HG02763 (cell line): ENCODE data around the gene CYP26A1.

ENCODE experiments used
- ATAC-seq: cut with Tn5 transposase; IDR thresholded peaks from one replicate; pipeline ENCODE4 v1.9.1; 2021; ENCODE audit warnings: mild to moderate bottlenecking, moderate library complexity; ENCODE audit not compliant: unreplicated experiment

CYP26A1 gene, protein sequence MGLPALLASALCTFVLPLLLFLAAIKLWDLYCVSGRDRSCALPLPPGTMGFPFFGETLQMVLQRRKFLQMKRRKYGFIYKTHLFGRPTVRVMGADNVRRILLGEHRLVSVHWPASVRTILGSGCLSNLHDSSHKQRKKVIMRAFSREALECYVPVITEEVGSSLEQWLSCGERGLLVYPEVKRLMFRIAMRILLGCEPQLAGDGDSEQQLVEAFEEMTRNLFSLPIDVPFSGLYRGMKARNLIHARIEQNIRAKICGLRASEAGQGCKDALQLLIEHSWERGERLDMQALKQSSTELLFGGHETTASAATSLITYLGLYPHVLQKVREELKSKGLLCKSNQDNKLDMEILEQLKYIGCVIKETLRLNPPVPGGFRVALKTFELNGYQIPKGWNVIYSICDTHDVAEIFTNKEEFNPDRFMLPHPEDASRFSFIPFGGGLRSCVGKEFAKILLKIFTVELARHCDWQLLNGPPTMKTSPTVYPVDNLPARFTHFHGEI

DNA sequence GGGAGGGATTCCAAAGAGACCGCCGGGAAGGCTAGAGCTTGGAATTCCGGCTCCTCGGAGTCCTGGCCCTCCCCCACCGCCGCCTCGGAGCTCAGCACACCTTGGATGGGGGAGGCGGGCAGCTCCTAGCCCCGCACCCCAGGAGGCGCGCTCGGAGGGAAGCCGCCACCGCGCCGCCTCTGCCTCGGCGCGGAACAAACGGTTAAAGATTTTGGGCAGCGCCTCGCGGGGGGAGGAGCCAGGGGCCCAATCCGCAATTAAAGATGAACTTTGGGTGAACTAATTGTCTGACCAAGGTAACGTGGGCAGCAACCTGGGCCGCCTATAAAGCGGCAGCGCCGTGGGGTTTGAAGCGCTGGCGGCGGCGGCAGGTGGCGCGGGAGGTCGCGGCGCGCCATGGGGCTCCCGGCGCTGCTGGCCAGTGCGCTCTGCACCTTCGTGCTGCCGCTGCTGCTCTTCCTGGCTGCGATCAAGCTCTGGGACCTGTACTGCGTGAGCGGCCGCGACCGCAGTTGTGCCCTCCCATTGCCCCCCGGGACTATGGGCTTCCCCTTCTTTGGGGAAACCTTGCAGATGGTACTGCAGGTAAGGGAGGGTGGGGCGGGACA, at the start of gene CYP26A1:
CYP26A1 (plus strand) TSS at position 355 of the 608 bp plus-strand sequence; CDS start at position 397, 42 bp downstream.
- ATAC-seq: no peak

DNA sequence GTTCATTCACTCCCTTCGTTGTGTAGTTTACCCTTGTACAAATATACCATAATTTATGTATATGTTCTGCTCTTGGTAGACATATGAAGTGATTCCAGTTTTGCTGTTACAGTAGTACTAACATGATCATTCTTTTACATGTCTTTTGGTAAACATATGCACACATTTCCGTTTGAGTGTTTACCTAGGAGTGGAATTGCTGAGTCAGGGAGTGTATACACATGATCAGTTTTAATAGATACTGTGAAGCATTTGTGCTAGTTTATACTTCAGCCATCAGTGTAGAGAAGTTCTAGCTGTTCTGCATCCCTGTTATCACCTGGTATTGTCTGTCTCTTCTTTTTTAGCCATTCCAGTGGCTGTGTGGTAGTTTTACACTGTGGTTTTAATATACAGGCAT, 47.6 kb upstream of the CYP26A1 start:
- no peak for ATAC-seq

DNA sequence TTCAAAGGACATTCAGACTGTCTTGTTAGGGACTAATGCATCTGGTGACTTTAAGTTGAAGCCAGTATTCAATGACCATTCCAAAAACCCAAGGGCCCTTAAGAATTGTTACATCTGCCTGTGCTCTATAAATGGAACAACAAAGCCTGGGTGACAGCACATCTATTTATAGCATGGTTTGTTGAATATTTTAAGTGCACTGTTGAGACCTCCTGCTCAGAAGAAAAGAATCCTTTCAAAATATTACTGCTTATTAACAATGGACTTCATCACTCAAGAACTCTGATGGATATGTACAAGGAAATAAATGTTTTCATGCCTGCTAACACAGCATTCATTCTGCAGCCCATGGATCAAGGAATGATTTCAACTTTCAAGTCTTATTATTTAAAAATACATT, 46.2 kb upstream of the CYP26A1 start:
- no peak for ATAC-seq

DNA sequence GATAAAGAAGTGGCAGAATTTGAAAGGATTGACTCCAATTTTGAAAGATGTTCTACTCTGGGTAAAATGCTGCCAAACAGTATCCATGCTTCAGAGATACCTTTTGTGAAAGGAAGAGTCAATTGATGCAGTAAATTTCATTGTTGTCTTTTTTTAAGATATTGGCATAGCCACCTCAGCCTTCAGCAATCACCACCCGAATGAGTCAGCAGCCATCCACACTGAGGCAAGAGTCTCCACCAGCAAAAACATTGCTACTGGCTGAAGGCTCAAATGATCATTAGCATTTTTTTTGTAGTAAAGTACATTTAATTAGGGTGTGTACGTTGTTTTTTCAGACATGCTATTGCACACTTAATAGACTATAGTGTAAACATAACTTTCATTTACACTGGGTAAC, 44.8 kb upstream of the CYP26A1 start:
- no peak for ATAC-seq

DNA sequence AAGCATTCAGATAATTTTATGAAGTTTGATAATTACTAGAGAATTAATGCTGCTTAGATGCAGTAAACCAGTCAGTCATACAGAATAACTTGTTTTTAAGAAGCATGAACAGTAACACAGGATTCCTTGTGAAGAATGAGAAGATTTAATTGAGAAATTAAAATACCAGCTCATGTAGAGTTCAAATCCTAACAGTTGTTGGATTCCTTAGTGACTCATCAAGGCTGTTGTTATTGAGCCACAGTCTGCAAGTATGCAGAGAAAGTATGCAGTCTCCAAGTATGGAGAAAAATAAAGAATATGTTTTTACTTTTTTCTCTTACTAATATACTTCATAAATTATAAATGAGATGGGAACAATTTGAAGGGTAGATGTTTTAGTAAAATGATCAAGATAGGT, 43.3 kb upstream of the CYP26A1 start:
- no peak for ATAC-seq

DNA sequence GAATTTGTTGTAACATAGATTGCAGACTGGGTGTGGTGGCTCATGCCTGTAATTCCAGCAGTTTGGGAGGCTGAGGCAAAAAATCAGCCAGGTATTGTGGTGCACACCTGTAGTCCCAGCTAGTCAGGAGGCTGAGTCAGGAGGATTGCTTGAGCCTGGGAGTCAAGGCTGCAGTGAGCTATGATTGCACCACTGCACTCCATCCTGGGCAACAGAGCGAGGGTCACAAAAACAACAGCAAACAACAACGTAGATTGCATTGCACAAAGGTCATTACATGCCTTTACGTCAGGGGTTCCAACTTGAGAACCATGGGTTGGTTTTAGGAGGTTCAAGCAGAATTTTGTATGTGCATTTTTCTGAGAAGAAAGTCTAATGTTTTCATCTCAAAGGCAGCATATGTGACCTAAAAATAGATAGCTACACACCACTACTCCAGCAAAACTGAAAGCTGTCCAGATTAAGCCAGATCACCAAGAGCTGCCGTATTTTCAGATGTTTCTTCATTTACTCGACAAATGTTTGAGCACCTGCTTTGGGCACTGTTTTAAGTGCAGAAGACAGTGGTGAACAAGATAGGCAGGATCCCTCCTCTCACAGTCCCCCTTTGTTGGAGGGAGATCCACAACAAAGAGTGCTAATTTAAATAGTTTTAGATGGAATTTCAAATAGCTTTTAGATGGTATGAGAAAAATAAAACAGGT, 41.4 kb upstream of the CYP26A1 start:
- no peak for ATAC-seq

DNA sequence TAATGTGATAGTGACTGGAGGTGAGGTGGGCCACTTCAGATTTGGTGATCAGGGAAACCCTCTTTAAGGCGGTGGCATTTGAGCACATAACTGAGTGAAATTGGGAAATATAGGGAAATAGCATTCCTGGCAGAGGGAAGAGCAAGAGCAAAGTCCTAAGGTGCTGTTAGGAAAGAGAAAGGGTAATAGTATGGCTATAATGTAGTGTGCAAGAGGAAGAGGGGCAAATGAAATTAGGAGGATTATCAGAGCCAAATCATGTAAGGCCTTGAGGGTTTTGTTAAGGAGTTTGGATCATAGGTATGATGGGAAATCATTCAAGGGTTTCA, 40.9 kb upstream of the CYP26A1 start:
- no peak for ATAC-seq

DNA sequence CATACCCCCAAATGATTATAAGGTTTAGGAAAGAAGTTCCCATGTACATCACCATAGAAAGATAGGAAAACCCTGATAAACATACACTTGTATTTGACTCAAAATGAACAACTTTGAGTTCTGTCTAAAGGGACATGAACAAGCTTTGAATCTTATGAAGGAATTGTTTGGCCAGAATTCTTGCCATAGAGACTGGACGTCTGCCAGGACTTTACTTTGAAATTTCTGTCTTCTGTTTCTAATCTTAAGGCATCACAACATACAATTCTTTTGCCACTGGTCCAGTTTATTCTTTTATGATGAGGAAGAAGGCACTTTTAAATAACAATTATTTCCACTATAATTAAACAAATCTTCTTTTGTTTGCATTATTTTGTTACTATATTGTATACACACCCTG, 39.3 kb upstream of the CYP26A1 start:
- no peak for ATAC-seq

DNA sequence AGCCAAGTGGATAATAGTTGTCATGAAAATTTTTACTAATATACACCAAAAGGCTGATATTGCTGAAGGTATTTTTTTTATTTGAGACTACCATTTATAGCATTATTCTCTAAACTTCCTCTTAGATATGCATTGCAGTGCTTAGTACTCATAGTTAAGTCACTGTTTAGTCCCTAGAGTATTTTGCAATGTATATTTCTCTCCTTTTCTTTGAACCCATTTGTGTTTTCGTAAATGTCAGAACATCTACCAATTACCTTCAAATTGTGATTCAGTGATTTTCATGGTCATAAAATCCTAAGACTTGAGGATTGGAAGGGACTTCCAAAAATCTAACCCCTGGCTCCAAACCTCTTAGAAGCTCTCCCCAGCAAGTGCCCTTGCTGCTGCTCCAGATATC, 34.6 kb upstream of the CYP26A1 start:
- ATAC-seq: no peak

DNA sequence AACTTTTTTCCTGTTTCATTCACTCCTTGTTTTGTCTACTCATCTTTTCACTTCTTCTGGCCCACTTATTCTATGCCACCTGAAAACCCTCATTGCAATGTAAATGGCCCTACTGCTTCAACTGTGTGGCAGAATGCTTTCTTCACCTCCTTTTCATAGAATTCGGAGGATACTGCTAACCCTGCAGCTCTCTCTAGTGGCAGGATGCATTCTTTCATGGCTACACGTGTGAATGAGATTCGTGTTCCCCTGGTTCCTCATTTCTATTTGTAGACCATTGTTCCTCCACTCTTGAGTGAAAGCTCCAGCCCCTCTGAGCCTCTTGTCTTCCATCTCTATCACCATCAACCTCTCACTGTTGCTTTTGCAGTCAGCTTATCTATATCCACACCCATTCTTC, 34.0 kb upstream of the CYP26A1 start:
- no peak for ATAC-seq

DNA sequence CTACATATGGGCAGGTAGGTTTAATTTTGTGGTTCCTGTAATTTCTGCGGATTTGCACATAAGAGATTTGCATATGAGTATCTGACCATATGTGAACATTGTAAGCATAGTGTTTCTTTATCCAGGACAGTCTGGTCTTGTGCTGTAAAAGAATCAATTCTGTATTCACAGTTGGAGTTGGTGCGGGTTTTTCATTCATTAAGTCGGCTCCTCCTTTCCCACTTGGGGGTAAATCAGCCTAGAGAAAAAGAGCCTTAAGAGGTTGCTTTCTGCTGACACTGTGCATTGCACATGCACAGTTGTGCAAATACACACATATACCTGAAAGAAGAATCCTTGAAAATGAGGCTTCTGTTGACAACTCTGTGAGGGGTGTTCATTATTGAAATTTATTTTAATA, 19.2 kb upstream of the CYP26A1 start:
- ATAC-seq: no peak

DNA sequence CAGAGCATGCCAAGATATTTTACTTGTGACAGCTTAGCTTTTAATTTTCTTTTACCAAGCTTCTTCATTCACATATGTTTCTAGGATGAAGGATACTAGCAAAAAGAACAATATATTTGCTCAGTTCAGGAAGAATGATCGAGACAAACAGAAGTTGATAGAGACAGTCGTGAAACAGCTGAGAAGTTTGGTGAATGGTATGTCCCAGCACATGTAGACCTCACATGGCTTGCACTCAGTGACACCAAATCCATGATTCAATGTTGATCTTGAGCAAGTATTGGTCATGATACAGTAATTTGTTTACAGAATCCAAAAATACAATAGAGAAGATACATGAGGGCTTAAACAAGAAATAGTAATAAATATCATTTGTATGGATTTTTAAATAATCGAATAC, 15.6 kb upstream of the CYP26A1 start:
- ATAC-seq: no peak

DNA sequence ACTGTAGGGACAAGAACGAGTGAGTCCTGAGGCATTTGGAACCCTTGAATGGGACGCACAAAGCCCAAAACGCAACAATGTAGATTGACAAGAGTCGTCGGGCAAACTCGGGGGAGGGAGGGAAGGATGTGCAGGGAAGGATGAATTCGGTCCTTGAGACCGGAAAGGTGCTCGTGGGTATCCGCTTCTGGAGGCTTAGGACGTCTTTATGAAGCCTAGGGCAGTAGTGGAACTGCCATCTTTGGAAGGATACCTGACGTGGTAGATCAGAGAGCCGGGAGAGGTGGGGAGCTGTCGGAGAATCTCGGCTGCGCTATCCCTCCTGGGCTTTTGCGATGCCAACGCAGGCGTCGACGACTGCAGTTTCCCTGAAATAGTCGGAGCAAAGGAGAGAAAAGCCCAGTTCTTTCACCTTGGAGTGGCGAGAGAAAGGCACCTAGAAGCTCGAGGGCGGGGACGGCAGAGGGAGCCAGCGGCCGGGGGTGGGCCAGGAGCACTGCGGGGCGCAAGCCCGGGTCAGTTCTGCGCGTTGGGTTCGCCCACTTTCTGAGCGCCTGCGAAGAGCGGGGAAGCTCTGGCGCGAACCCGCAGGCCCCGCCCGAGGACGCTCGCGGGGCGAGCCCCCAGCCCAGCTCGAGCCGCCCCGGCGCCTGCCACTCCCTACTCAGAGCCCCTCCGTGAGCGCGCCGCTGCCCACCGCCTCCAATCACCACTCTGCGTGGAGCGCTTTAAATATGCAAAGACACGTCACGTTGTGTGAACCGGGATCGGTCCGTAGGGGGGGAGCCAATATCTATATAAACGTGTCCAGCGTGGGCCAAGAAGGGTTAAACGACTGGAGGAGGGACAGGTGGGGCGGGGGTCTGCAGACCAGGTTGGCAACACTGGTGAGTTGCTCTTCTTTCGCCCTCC, 13.5 kb upstream of the CYP26A1 start, which contains the start of gene CYP26C1:
CYP26C1 (plus strand) TSS at position 824 of the 912 bp plus-strand sequence. CDS start 466 bp downstream, outside the sequence.
- no peak for ATAC-seq

DNA sequence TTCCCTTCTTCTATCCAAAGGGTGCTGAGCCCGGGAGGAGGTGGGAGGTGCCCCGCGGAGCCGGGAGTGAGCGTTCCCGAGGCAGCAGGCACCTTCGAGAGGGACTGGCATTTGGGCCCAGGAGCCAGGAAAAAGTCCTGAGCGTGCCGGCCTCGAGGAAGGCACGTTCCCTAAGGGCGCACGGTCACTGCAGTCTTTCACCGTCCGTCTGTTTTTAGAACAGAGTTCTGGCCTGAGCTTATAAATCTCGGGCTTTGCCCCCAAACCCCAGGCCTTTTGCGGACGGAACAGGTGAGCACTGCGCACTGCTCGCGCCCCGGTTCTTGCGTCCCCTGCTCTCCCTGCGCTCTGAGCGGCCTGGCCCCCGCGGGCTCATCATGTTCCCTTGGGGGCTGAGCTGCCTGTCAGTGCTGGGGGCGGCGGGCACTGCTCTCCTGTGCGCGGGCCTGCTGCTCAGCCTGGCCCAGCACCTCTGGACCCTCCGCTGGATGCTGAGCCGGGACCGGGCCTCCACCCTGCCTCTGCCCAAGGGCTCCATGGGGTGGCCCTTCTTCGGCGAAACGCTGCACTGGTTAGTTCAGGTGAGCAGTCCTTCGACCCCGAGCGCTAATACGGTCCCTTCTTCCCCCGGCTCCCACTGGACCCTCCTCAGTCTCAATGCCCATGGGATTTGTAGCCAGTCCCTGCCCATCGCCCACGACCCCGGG, 12.7 kb upstream of the CYP26A1 start:
- no peak for ATAC-seq

DNA sequence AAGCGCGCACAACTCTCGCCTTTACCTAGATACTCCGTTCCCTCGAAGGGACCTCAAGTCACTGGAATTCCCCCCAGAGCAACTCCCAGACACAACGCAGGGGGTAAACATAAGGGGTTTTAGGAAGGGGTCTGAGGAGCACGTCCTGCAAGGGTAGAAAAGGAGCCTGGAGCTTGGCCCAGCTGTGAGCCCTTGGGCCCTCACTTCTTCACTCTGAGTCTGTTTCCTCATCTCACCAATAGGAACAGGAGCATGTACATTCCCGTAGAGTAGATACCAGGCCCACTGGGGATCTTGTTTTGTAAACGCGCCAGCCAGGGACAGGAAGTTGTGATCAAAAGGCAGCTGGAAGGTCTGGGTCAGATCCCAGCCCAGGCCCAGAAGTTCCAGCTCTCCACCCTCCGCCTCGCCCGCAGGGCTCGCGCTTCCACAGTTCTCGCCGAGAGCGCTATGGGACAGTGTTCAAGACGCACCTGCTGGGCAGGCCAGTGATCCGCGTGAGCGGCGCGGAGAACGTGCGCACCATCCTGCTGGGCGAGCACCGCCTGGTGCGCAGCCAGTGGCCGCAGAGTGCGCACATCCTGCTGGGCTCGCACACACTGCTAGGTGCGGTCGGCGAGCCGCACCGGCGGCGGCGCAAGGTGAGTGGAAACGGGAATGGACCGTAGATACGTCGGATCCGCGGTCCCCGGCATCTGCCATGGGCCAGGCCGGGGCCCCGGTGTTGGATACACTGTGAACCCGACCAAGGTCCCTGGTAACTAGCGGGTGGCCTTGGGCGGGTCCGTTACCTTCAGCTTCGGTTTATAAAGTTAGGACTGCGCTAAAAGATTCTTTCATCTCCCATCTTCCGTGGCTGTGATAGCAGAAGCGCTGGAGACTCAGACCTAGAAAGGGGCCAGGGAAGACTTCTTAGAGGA, 11.8 kb upstream of the CYP26A1 start:
- ATAC-seq: no peak

DNA sequence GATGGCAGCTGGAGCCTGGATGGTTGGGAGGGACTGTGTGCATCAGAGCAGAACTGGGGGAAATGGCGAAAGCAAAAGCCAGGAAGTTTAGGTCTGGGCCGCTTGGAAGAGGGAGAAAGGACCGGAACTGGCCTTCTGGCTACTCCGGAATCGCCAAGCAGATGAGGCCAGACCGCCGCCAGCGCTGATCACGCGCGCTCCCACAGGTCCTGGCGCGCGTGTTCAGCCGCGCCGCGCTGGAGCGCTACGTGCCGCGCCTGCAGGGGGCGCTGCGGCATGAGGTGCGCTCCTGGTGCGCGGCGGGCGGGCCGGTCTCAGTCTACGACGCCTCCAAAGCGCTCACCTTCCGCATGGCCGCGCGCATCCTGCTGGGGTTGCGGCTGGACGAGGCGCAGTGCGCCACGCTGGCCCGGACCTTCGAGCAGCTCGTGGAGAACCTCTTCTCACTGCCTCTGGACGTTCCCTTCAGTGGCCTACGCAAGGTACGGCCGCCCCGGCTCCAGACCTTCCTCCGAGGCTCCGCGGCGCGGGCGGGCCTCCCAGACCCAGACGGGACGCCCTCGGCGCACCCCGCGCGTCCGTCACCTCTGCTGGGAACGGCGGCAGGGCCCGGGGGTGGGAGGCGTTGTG, 11.1 kb upstream of the CYP26A1 start:
- ATAC-seq: no peak

DNA sequence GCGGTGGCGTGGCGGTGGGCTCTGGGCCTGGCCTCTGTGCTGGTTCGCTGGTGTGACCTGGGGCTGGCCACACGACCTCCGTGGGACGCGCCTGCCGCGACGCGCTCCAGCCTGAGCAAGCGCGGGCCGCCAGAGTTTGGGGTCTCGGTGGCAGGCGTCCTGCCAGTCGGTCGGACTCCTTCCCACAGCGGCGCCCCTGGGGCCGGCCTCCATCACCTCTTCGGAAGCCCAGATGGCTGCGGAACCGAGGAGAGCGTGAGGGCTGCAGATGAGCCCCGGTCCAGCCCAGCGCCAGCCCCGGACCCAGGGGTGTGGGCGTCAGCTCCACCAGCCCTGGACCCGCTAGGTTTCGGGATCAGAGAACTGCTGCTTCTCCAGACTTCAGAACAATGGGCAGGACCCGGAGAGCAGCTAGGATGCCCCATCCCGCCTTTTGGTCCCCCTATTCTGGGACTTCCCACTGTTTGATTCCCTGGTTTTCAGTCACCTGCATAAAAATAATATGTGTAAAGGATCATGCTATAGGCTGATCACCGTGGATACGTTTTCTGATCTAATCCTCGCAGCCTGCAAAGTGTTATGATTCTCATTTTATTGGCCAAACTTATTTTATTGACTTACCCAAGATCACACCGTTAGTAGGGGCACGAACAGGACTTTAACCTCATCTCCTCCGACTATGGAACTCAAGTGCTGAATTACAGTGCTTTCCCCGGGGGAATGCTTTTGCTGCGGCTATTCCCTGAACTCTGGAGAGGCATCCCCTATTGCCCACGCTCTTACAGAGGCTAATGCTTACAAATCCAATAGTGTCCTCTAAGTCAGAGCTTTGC, 10.3 kb upstream of the CYP26A1 start:
- ATAC-seq: no peak
